ENCODE data around the gene STX1A. TPM values are rescaled to one million over a fixed set of nuclear protein-coding genes. Genes with fewer than 3 reads are reported as not detected.
"Not testable (repeated sequence)": the region's sequence is repeated elsewhere in the genome, so short reads cannot be mapped to it uniquely, and the experiment has no call there.

STX1A gene
- total RNA-seq, 2 experiments from 2014 or later = 13.8 to 15.8 TPM

GRCh38 chr7:73727952-73728351, 8.5 kb upstream of the STX1A start:
- peaks cover 16% of the 10 kb centered on the region for H3K27me3 Mint-ChIP-seq
- ATAC-seq (no peak), DNase-seq (no peak)
- CTCF ChIA-PET = interaction anchor here (1.9 to 3.7 kb wide), 2 partner anchors 11 to 121 kb away, joined by 5 to 26 read pairs; partner anchors contain the start of gene ABHD11
- no peaks in the 10 kb centered on the region for H3K9me3 Mint-ChIP-seq (ENCODE audit: low read depth)
- peaks cover 2% of the 10 kb centered on the region for H3K4me1 Mint-ChIP-seq
- no peak overlapping the region for H3K27ac Mint-ChIP-seq
- no peaks in the 10 kb centered on the region for H3K36me3 Mint-ChIP-seq
- H3K4me3 Mint-ChIP-seq = no peak overlapping the region

DNA sequence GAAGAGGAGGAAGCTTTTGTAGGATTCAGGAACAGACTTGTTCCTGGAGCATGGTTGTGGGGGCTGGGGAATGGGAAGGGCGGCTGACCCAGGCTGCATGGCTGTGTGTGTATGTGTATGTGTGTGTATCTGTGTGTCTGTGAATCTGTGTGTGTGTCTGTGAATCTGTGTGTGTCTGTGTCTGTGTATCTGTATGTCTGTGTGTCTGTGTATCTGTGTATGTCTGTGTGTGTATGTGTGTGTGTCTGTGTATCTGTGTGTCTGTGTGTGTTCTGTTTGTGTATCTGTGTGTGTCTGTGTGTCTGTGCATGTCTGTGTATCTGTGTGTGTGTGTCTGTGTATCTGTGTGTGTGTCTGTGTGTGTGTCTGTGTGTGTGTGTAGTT, 6.6 kb upstream of the STX1A start:
- Mint-ChIP-seq H3K27ac (no peak overlapping the region), H3K36me3 (no peaks in the 10 kb centered on the region), H3K9me3 (ENCODE audit: low read depth) (no peaks in the 10 kb centered on the region), H3K4me3 (no peak overlapping the region), H3K27me3 (peaks cover 24% of the 10 kb centered on the region), H3K4me1 (peaks cover 2% of the 10 kb centered on the region)
- no peak for DNase-seq
- CTCF ChIA-PET = interaction anchor here (0.6 to 4.9 kb wide), 15 partner anchors 10 to 220 kb away, joined by 3 to 58 read pairs (median 5); partner anchors contain the start of gene ABHD11
- ATAC-seq = peak; percentile 35

- CTCF ChIA-PET = interaction anchor here (0.7 to 4.9 kb wide), 4 partner anchors 12 to 117 kb away, joined by 3 to 58 read pairs (median 23); partner anchors contain the start of gene ABHD11
- H3K36me3 Mint-ChIP-seq = no peaks in the 10 kb centered on the region
- H3K4me3 Mint-ChIP-seq = no peak overlapping the region
- no peaks in the 10 kb centered on the region for H3K9me3 Mint-ChIP-seq (ENCODE audit: low read depth)
- peaks cover 6% of the 10 kb centered on the region for H3K4me1 Mint-ChIP-seq
- DNase-seq (no peak), ATAC-seq (no peak)
- no peak overlapping the region for H3K27ac Mint-ChIP-seq
- H3K27me3 Mint-ChIP-seq = peaks cover 29% of the 10 kb centered on the region
Measured at GRCh38 chr7:73723813-73724212, 4.3 kb upstream of the STX1A start.

- H3K4me3 Mint-ChIP-seq = no peak overlapping the region
- H3K27me3 Mint-ChIP-seq = peaks cover 20% of the 10 kb centered on the region
- H3K4me1 Mint-ChIP-seq = peaks cover 15% of the 10 kb centered on the region
- ATAC-seq (no peak), DNase-seq (no peak)
- no peak overlapping the region for H3K27ac Mint-ChIP-seq
- no peaks in the 10 kb centered on the region for H3K9me3 Mint-ChIP-seq (ENCODE audit: low read depth)
- CTCF ChIA-PET = interaction anchor here (1.0 to 4.9 kb wide), 3 partner anchors 13 to 116 kb away, joined by 4 to 58 read pairs (median 42); partner anchors contain the start of gene ABHD11
- H3K36me3 Mint-ChIP-seq = no peaks in the 10 kb centered on the region
Measured at GRCh38 chr7:73722785-73723184, 3.3 kb upstream of the STX1A start.

DNA sequence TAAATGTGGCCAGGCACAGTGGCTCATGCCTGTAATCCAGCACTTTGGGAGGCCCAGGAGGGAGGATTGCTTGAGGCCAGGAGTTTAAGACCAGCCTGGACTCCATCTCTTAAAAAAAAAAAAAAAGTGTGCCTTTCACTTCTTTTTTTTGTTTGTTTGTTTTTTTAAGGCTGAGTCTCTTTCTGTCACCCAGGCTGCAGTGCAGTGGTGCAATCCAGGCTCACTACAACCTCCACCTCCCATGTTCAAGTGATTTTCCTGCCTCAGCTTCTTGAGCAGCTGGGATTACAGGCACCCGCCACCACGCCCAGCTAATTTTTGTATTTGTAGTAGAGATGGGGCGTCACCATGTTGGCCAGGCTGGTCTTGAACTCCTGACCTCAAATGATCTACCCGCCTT, 2.7 kb upstream of the STX1A start:
- CTCF ChIA-PET = interaction anchor here (1.3 to 4.9 kb wide), 2 partner anchors 14 to 115 kb away, joined by 6 to 42 read pairs; partner anchors contain the start of gene ABHD11
- not testable (repeated sequence) for ATAC-seq; H3K27ac Mint-ChIP-seq; H3K9me3 Mint-ChIP-seq (ENCODE audit: low read depth); H3K4me3 Mint-ChIP-seq; H3K36me3 Mint-ChIP-seq; DNase-seq
- Mint-ChIP-seq H3K4me1 (peaks cover 21% of the 10 kb centered on the region), H3K27me3 (peaks cover 20% of the 10 kb centered on the region)

GRCh38 chr7:73721377-73721817, 1.9 kb upstream of the STX1A start:
- ATAC-seq (no peak), DNase-seq (no peak)
- Mint-ChIP-seq H3K4me3 (no peak overlapping the region), H3K36me3 (no peaks in the 10 kb centered on the region), H3K27me3 (peaks cover 23% of the 10 kb centered on the region), H3K27ac (no peak overlapping the region), H3K9me3 (ENCODE audit: low read depth) (no peaks in the 10 kb centered on the region), H3K4me1 (peaks cover 26% of the 10 kb centered on the region)
- CTCF ChIA-PET = interaction anchor here (1.3 to 4.9 kb wide), 2 partner anchors 15 to 114 kb away, joined by 6 to 42 read pairs; partner anchors contain the start of gene ABHD11

GRCh38 chr7:73720443-73720842, 974 bp upstream of the STX1A start:
- peak overlapping the region; percentile 48 for H3K4me3 Mint-ChIP-seq
- not testable (repeated sequence) for H3K9me3 Mint-ChIP-seq (ENCODE audit: low read depth); H3K27ac Mint-ChIP-seq; ATAC-seq; H3K36me3 Mint-ChIP-seq; DNase-seq
- CTCF ChIA-PET = interaction anchor here (1.2 to 2.1 kb wide), 4 partner anchors 12 to 113 kb away, joined by 3 to 9 read pairs (median 4); no protein-coding TSS in a partner anchor
- H3K27me3 Mint-ChIP-seq = peaks cover 28% of the 10 kb centered on the region
- H3K4me1 Mint-ChIP-seq = peaks cover 33% of the 10 kb centered on the region

DNA sequence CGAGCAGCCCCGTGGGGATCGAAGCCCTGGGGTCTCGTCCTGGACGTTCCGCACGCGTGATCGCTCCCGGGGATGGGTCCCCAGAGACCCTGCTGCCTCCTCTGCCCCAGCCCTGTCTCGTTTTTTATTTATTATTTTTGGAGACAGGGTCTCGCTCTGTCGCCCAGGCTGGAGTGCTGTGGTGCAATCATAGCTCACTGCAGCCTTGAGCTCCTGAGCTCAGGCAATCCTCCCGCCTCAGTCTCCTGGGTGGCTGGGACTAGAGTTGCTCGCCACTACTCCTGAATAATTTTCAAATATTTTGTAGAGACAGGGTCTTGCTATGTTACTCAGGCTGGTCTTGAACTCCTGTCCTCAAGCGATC, 319 bp upstream of the STX1A start:
- CTCF ChIA-PET = interaction anchor here (0.9 to 2.1 kb wide), 6 partner anchors 12 to 113 kb away, joined by 3 to 9 read pairs (median 4); partner anchors contain the start of gene ABHD11
- ATAC-seq (no peak), DNase-seq (no peak)
- Mint-ChIP-seq H3K27me3 (peaks cover 26% of the 10 kb centered on the region), H3K4me3 (peak overlapping the region; percentile 48), H3K9me3 (ENCODE audit: low read depth) (no peaks in the 10 kb centered on the region), H3K4me1 (peaks cover 33% of the 10 kb centered on the region), H3K36me3 (no peaks in the 10 kb centered on the region), H3K27ac (no peak overlapping the region)

GRCh38 chr7:73718438-73718881, 1.0 kb downstream of the STX1A start:
- ATAC-seq = peak; percentile 7
- Mint-ChIP-seq H3K27ac (no peak overlapping the region), H3K27me3 (peaks cover 24% of the 10 kb centered on the region), H3K4me1 (peaks cover 33% of the 10 kb centered on the region), H3K36me3 (peaks cover 2% of the 10 kb centered on the region), H3K9me3 (ENCODE audit: low read depth) (no peaks in the 10 kb centered on the region), H3K4me3 (peak overlapping the region; percentile 68)
- DNase-seq = peak; percentile 57
- CTCF ChIA-PET = interaction anchor here (1.0 to 2.6 kb wide), 5 partner anchors 16 to 112 kb away, joined by 3 to 14 read pairs (median 3); no protein-coding TSS in a partner anchor

DNA sequence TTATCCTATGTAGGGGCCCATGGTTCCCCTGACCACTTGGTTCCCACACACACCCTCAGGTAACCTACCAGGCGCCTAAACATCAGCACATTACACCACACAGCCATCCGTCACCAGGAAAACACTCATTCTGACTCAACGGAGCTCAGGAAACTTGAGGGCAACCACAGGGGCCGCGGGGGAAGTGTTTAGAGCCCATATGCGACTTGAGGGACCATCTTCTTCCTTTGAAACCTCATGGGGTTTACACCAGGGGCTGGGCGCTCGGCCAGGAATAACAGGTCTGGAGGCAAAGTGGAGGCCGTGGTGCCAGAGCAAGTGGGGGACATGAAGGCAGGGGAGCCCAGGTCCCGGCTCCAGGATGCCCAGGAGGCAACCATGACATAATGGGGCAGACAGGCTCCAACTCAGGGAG, 1.5 kb downstream of the STX1A start:
- CTCF ChIA-PET = interaction anchor here (0.6 to 2.6 kb wide), 7 partner anchors 17 to 111 kb away, joined by 3 to 14 read pairs (median 3); partner anchors contain the start of gene VPS37D
- H3K4me3 Mint-ChIP-seq = peak overlapping the region; percentile 68

GRCh38 chr7:73717025-73717807, 2.3 kb downstream of the STX1A start:
- DNase-seq (no peak), ATAC-seq (no peak)
- Mint-ChIP-seq H3K27ac (peak overlapping the region; percentile 66), H3K9me3 (ENCODE audit: low read depth) (no peaks in the 10 kb centered on the region), H3K27me3 (peaks cover 24% of the 10 kb centered on the region), H3K36me3 (peaks cover 2% of the 10 kb centered on the region), H3K4me3 (peak overlapping the region; percentile 68), H3K4me1 (peaks cover 38% of the 10 kb centered on the region)
- CTCF ChIA-PET = interaction anchor here (0.6 to 2.6 kb wide), 11 partner anchors 8 to 110 kb away, joined by 3 to 14 read pairs (median 3); partner anchors contain the start of gene VPS37D

More for the DNA sequence above, 1.5 kb downstream of the STX1A start:
- DNase-seq = peak; percentile 91
- ATAC-seq = peak; percentile 70
- peak overlapping the region; percentile 66 for H3K27ac Mint-ChIP-seq
- peaks cover 34% of the 10 kb centered on the region for H3K4me1 Mint-ChIP-seq
- H3K9me3 Mint-ChIP-seq (ENCODE audit: low read depth) = no peaks in the 10 kb centered on the region
- H3K27me3 Mint-ChIP-seq = peaks cover 24% of the 10 kb centered on the region
- peaks cover 2% of the 10 kb centered on the region for H3K36me3 Mint-ChIP-seq

- H3K4me1 Mint-ChIP-seq = peaks cover 38% of the 10 kb centered on the region
Measured at GRCh38 chr7:73716318-73716890, 3.1 kb downstream of the STX1A start.

More at GRCh38 chr7:73716318-73716890, 3.1 kb downstream of the STX1A start:
- Mint-ChIP-seq H3K27me3 (peaks cover 19% of the 10 kb centered on the region), H3K4me3 (no peak overlapping the region), H3K36me3 (peaks cover 2% of the 10 kb centered on the region), H3K27ac (no peak overlapping the region), H3K9me3 (ENCODE audit: low read depth) (no peaks in the 10 kb centered on the region)
- ATAC-seq (no peak), DNase-seq (no peak)
- CTCF ChIA-PET = interaction anchor here (0.6 to 2.6 kb wide), 6 partner anchors 9 to 110 kb away, joined by 3 to 14 read pairs (median 3); partner anchors contain the start of gene VPS37D

Data from activated CD8-positive, alpha-beta memory T cell treated with anti-CD3 and anti-CD28 coated beads, Interleukin-2, amount 10 ng/mL, durations not matched to agents 7 days and 5 days (primary cell).